ENCODE data around the gene SOX21. TPM values are rescaled to one million over a fixed set of nuclear protein-coding genes. Genes with fewer than 3 reads are reported as not detected.

Gene SOX21
- polyA plus RNA-seq, 2 of the 4 experiments (the other 2 are of a cell fraction), result 0.62 to 6.9 TPM

DNA sequence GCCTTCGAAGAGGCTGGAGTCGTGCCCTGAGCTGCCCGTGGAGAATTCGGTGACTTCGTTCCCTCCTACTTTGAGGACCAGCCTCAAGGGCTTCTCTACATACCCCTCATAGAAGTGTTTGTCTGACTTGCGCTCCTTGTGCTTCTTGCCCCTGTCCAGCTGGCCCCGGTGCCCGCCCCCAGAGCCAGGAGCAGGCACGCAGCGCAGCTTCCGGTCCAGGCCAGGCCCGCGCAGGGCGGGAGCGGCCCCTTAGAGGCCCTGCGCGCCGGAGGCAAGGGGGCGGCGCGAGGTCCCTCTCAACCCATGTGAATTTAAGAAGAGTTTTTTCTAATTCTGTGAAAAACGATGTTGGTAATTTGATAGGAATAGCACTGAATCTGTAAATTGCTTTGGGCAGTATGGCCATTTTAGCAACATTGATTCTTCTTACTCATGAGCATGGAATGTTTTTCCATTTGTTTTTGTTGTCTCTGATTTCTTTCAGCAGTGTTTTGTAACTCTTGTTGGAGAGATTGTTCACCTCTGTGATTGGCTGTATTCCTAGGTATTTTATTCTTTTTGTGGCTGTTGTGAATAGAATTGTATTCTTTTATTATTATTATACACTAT, 46.9 kb upstream of the SOX21 start:
- Histone ChIP-seq H3K4me3 (no peak overlapping the region), H3K27ac (no peak overlapping the region), H3K4me2 (no peak overlapping the region), H3K9me3 (no peaks in the 10 kb centered on the region), H3K4me1 (no peaks in the 10 kb centered on the region)
- no peak for DNase-seq (ENCODE audit: low read depth in 1 of 2, low spot score in 1 of 2)
- CTCF ChIA-PET, result no interaction called here
- WGBS (ENCODE audit: missing lambda C conversion rate), result 70% methylated on average over 19 of the region's 22 CpGs
- POLR2A ChIA-PET, result no interaction called here
- no peak for ATAC-seq
- no peak for FAIRE-seq
- TF ChIP-seq BCL3 (IDR thresholded peaks at IDR 0.05), result no peak
- no peak for TF ChIP-seq NR3C1 (IDR thresholded peaks at IDR 0.05)
- no peak for TF ChIP-seq NFE2L2 (conservative IDR thresholded peaks at IDR 0.05; ENCODE audit: low read length)
- peak; percentile 88; the same call in 1 of the 2 replicates for TF ChIP-seq RNF2 (IDR thresholded peaks at IDR 0.05; ENCODE audit: borderline replicate concordance, low read depth)
- no peak for TF ChIP-seq HOXB5 (CRISPR knock-in tag; IDR thresholded peaks at IDR 0.05)
- no peak for TF ChIP-seq CHD2 (IDR thresholded peaks at IDR 0.05; ENCODE audit: low read length, partially characterized antibody)
- TF ChIP-seq, protein P1, sequence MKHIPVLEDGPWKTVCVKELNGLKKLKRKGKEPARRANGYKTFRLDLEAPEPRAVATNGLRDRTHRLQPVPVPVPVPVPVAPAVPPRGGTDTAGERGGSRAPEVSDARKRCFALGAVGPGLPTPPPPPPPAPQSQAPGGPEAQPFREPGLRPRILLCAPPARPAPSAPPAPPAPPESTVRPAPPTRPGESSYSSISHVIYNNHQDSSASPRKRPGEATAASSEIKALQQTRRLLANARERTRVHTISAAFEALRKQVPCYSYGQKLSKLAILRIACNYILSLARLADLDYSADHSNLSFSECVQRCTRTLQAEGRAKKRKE (CRISPR knock-in tag; IDR thresholded peaks at IDR 0.05; ENCODE audit: low read depth), result no peak
- TF ChIP-seq HMGXB4 (CRISPR knock-in tag; IDR thresholded peaks at IDR 0.05; ENCODE audit: borderline replicate concordance), result no peak
- TF ChIP-seq EHF (CRISPR knock-in tag; IDR thresholded peaks at IDR 0.05), result no peak
- TF ChIP-seq CBX8 (IDR thresholded peaks at IDR 0.05), result peak; percentile 67; the same call in 1 of the 2 replicates
- TF ChIP-seq SREBF2 (IDR thresholded peaks at IDR 0.05), result no peak
- no peak for TF ChIP-seq EP300 (IDR thresholded peaks at IDR 0.05)
- TF ChIP-seq TFCP2L1 (CRISPR knock-in tag; IDR thresholded peaks at IDR 0.05), result no peak
- no peak for TF ChIP-seq CBX2 (IDR thresholded peaks at IDR 0.05; ENCODE audit: borderline replicate concordance, low read depth)
- no peak for TF ChIP-seq PHF8 (IDR thresholded peaks at IDR 0.05; ENCODE audit: borderline replicate concordance, low read depth)
- no peak for TF ChIP-seq E2F6 (IDR thresholded peaks at IDR 0.05; ENCODE audit: borderline replicate concordance, low read depth)

GRCh38 chr13:94758436-94758960, 46.2 kb upstream of the SOX21 start:
- ChIA-PET CTCF (no interaction called here), POLR2A (no interaction called here)
- no peak for FAIRE-seq

More at GRCh38 chr13:94758436-94758960, 46.2 kb upstream of the SOX21 start:
- H3K4me1 ChIP-seq, result no peaks in the 10 kb centered on the region
- ATAC-seq, result no peak
- DNase-seq (ENCODE audit: low read depth in 1 of 2, low spot score in 1 of 2), result no peak
- 31% methylated on average over 5 of the region's 5 CpGs for WGBS (ENCODE audit: missing lambda C conversion rate)
- no peaks in the 10 kb centered on the region for H3K9me3 ChIP-seq
- H3K4me3 ChIP-seq, result no peak overlapping the region
- no peak for TF ChIP-seq MAZ (IDR thresholded peaks at IDR 0.05; ENCODE audit: borderline replicate concordance, low read depth, low read length)
- TF ChIP-seq KDM1A (IDR thresholded peaks at IDR 0.05; ENCODE audit: low read depth), result no peak
- no peak for TF ChIP-seq CEBPB (IDR thresholded peaks at IDR 0.05)
- TF ChIP-seq RARB (CRISPR knock-in tag; IDR thresholded peaks at IDR 0.05), result no peak
- no peak for TF ChIP-seq POLR2A (IDR thresholded peaks at IDR 0.05; ENCODE audit: low read length)
- TF ChIP-seq, protein P2, sequence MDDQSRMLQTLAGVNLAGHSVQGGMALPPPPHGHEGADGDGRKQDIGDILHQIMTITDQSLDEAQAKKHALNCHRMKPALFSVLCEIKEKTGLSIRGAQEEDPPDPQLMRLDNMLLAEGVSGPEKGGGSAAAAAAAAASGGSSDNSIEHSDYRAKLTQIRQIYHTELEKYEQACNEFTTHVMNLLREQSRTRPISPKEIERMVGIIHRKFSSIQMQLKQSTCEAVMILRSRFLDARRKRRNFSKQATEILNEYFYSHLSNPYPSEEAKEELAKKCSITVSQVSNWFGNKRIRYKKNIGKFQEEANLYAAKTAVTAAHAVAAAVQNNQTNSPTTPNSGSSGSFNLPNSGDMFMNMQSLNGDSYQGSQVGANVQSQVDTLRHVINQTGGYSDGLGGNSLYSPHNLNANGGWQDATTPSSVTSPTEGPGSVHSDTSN (IDR thresholded peaks at IDR 0.05), result no peak
- TF ChIP-seq REST (IDR thresholded peaks at IDR 0.05), result no peak
- no peak for TF ChIP-seq CBX2 (IDR thresholded peaks at IDR 0.05; ENCODE audit: borderline replicate concordance, low read depth)
- TF ChIP-seq HEYL (CRISPR knock-in tag; IDR thresholded peaks at IDR 0.05), result no peak
- TF ChIP-seq FOSB (CRISPR knock-in tag; IDR thresholded peaks at IDR 0.05), result no peak
- no peak for TF ChIP-seq ZNF302 (CRISPR knock-in tag; IDR thresholded peaks at IDR 0.05)
- no peak for TF ChIP-seq HOXB13 (CRISPR knock-in tag; IDR thresholded peaks at IDR 0.05; ENCODE audit: low read depth)
- TF ChIP-seq RNF2 (IDR thresholded peaks at IDR 0.05; ENCODE audit: borderline replicate concordance, low read depth), result no peak
- no peak overlapping the region for H3K27ac ChIP-seq
- H3K4me2 ChIP-seq, result no peak overlapping the region

Measured in A549 (cell line).